GM12891 (cell line): ENCODE results near the gene SORL1.

ENCODE experiments used
- PAX5 ChIP-seq: IDR thresholded peaks from 2 replicates; pipeline ENCODE4 v1.6.1; 2011; ENCODE audit warnings: low read length, moderate library complexity, mild to moderate bottlenecking; ENCODE audit not compliant: insufficient read depth, severe bottlenecking
- POLR2A ChIP-seq: IDR thresholded peaks from 2 replicates; pipeline ENCODE4 v1.6.1; 2011; ENCODE audit warnings: low read depth, low read length, control low read depth
- POLR2AphosphoS5 ChIP-seq: IDR thresholded peaks from 2 replicates; pipeline ENCODE4 v1.6.1; 2011; ENCODE audit warnings: low read depth, low read length, control low read depth
- POU2F2 ChIP-seq: IDR thresholded peaks from 2 replicates; pipeline ENCODE4 v1.6.1; 2011; ENCODE audit warnings: low read depth, mild to moderate bottlenecking, control low read depth, low read length, moderate library complexity
- TAF1 ChIP-seq: IDR thresholded peaks from 2 replicates; pipeline ENCODE4 v1.6.1; 2011; ENCODE audit warnings: low read depth, low read length, control low read depth

GRCh38 chr11:121566279-121567168, 114.4 kb downstream of the SORL1 start:
- TF ChIP-seq TAF1 (no peak), POLR2AphosphoS5 (no peak), POLR2A (no peak), PAX5 (no peak), POU2F2 (no peak)
